OCI-LY1 (cell line): ENCODE results near the gene TMEM52.

Experiments used
- H2AFZ ChIP-seq: fragments of 200-600 bp; sonication (generic), shearing (Covaris generic); 2 replicates; pipeline ENCODE4 v1.6.0; 2014; ENCODE audit warnings: antibody characterized with exemption, mild to moderate bottlenecking, low read length
- H3F3A ChIP-seq: fragments of 200-600 bp; sonication (generic), shearing (Covaris generic); 2 replicates; pipeline ENCODE4 v1.6.0; 2014; ENCODE audit warnings: mild to moderate bottlenecking, antibody characterized with exemption, low read length, moderate library complexity; ENCODE audit not compliant: insufficient read depth
- H3K27ac ChIP-seq: fragments of 200-600 bp; sonication (generic); 2 replicates; pipeline ENCODE4 v1.5.1; 2014; ENCODE audit warnings: low read length, mixed run types, mild to moderate bottlenecking, low read depth; ENCODE audit not compliant: poor library complexity, severe bottlenecking
- H3K27me3 ChIP-seq: fragments of 200-600 bp; sonication (generic); 2 replicates; pipeline ENCODE4 v1.6.0; 2014; ENCODE audit warnings: antibody characterized with exemption, mild to moderate bottlenecking, low read length, moderate library complexity; ENCODE audit not compliant: insufficient read depth
- H3K36me3 ChIP-seq: fragments of 200-600 bp; sonication (generic); 2 replicates; pipeline ENCODE4 v1.6.1; 2014; ENCODE audit warnings: mild to moderate bottlenecking, antibody characterized with exemption, low read length, moderate library complexity, mixed read lengths; ENCODE audit not compliant: insufficient read depth
- H3K4me1 ChIP-seq: fragments of 200-600 bp; sonication (generic); 2 replicates; pipeline ENCODE4 v1.5.1; 2014; ENCODE audit warnings: mild to moderate bottlenecking, low read length, moderate library complexity; ENCODE audit not compliant: insufficient read depth, severe bottlenecking
- H3K4me2 ChIP-seq: fragments of 200-600 bp; sonication (generic), shearing (Covaris generic); 2 replicates; pipeline ENCODE4 v1.6.1; 2014; ENCODE audit warnings: low read length
- H3K4me3 ChIP-seq: fragments of 200-600 bp; sonication (generic); 2 replicates; pipeline ENCODE4 v1.5.1; 2014; ENCODE audit warnings: low read length, low read depth, mild to moderate bottlenecking, mixed read lengths; ENCODE audit not compliant: poor library complexity, severe bottlenecking
- H3K79me2 ChIP-seq: fragments of 200-600 bp; shearing (Covaris generic); 2 replicates; pipeline ENCODE4 v1.6.1; 2016; ENCODE audit warnings: mixed run types, low read length, mixed read lengths; ENCODE audit not compliant: insufficient read depth
- H3K9ac ChIP-seq: fragments of 200-600 bp; sonication (generic), shearing (Covaris generic); 2 replicates; pipeline ENCODE4 v1.6.1; 2014; ENCODE audit warnings: mild to moderate bottlenecking, low read length, mixed read lengths
- H3K9me2 ChIP-seq: fragments of 200-600 bp; sonication (generic), shearing (Covaris generic); 2 replicates; pipeline ENCODE4 v1.6.1; 2014; ENCODE audit warnings: low read depth, mild to moderate bottlenecking, low read length, mixed read lengths
- H3K9me3 ChIP-seq: fragments of 200-600 bp; shearing (Covaris generic); 2 replicates; pipeline ENCODE4 v1.6.1; 2014; ENCODE audit warnings: low read length, mixed read lengths
- H4K20me1 ChIP-seq: fragments of 200-600 bp; sonication (generic), shearing (Covaris generic); 2 replicates; pipeline ENCODE4 v1.6.0; 2016; ENCODE audit warnings: mild to moderate bottlenecking, low read length; ENCODE audit not compliant: insufficient read depth
- CTCF ChIP-seq: fragments of 200-600 bp; sonication (generic), shearing (Covaris generic); IDR thresholded peaks from 2 replicates; pipeline ENCODE4 v1.5.1; 2017; ENCODE audit warnings: mild to moderate bottlenecking, antibody characterized with exemption, low read length, moderate library complexity, mixed read lengths
- EZH2 ChIP-seq: fragments of 200-600 bp; sonication (generic), shearing (Covaris generic); IDR thresholded peaks from 2 replicates; pipeline ENCODE4 v1.8.0; 2017; ENCODE audit warnings: borderline replicate concordance, mixed run types, mild to moderate bottlenecking, antibody characterized with exemption, low read length, moderate library complexity, mixed read lengths

TMEM52 gene

GRCh38 chr1:1925437-1926345, 6.6 kb upstream of the TMEM52 start:
- Histone ChIP-seq H3K9ac (no peak overlapping the region), H4K20me1 (no peaks in the 10 kb centered on the region), H3K4me1 (no peaks in the 10 kb centered on the region), H3K4me3 (no peak overlapping the region), H3K36me3 (no peaks in the 10 kb centered on the region), H3F3A (no peaks in the 10 kb centered on the region), H3K79me2 (no peaks in the 10 kb centered on the region), H2AFZ (no peak overlapping the region), H3K9me2 (no peaks in the 10 kb centered on the region), H3K27ac (no peak overlapping the region), H3K4me2 (no peak overlapping the region), H3K27me3 (no peaks in the 10 kb centered on the region; the same call in 1 of the 2 replicates), H3K9me3 (no peaks in the 10 kb centered on the region)
- TF ChIP-seq CTCF = no peak
- no peak for TF ChIP-seq EZH2

GRCh38 chr1:1924849-1925248, 5.8 kb upstream of the TMEM52 start:
- Histone ChIP-seq H3K36me3 (no peaks in the 10 kb centered on the region), H3K27me3 (peaks cover 4% of the 10 kb centered on the region; the same call in 1 of the 2 replicates), H3K4me3 (no peak overlapping the region), H3K4me1 (no peaks in the 10 kb centered on the region), H4K20me1 (no peaks in the 10 kb centered on the region), H3K9me3 (no peaks in the 10 kb centered on the region), H3K9ac (no peak overlapping the region), H3K4me2 (no peak overlapping the region), H3K9me2 (no peaks in the 10 kb centered on the region), H3K79me2 (no peaks in the 10 kb centered on the region), H3K27ac (no peak overlapping the region), H3F3A (no peaks in the 10 kb centered on the region), H2AFZ (no peak overlapping the region)
- TF ChIP-seq CTCF = no peak
- TF ChIP-seq EZH2 = no peak

GRCh38 chr1:1924386-1924785, 5.3 kb upstream of the TMEM52 start:
- no peak overlapping the region for H2AFZ ChIP-seq
- H3K27me3 ChIP-seq = peaks cover 4% of the 10 kb centered on the region; the same call in 1 of the 2 replicates
- peaks cover 3% of the 10 kb centered on the region for H3K4me1 ChIP-seq
- no peak overlapping the region for H3K4me2 ChIP-seq
- no peaks in the 10 kb centered on the region for H3K36me3 ChIP-seq
- H3K27ac ChIP-seq = no peak overlapping the region
- H3K79me2 ChIP-seq = no peaks in the 10 kb centered on the region
- no peaks in the 10 kb centered on the region for H3K9me3 ChIP-seq
- no peaks in the 10 kb centered on the region for H4K20me1 ChIP-seq
- no peaks in the 10 kb centered on the region for H3K9me2 ChIP-seq
- TF ChIP-seq CTCF = no peak
- no peak for TF ChIP-seq EZH2
- H3F3A ChIP-seq = no peaks in the 10 kb centered on the region
- no peak overlapping the region for H3K4me3 ChIP-seq
- no peak overlapping the region for H3K9ac ChIP-seq
